K562 (cell line): Measurements from ENCODE around the gene LONP1. TPM values are rescaled to one million over a fixed set of nuclear protein-coding genes. Genes with fewer than 3 reads are reported as not detected.

Source experiments
- ATAC-seq: fragments of 200-7000 bp; cut with Tn5 transposase; 3 replicates; pipeline ENCODE4 v1.9.1; 2020; ENCODE audit warnings: moderate library complexity
- BruUV-seq: library from RNA; stranded (reverse); fragments of 400-500 nt; replicated peaks from 2 replicates; lab custom pipeline; 2021; lab: Mats Ljungman, UMichigan
- CTCF ChIA-PET: fragments of 300-600 bp; formaldehyde crosslinking; extraction: SDS; loops from one replicate; lab custom pipeline; 2021; ENCODE audit warnings: low intra/inter-chr PET ratio; lab: Yijun Ruan, JAX
- POLR2A ChIA-PET: fragments of 300-600, 350-650 bp; sonication (Branson Sonifier 250); formaldehyde crosslinking; extraction: SDS; loops from one replicate; lab custom pipeline; 2021; ENCODE audit warnings: antibody characterized with exemption, inconsistent platforms; lab: Yijun Ruan, JAX
- DNase-seq, 4 experiments: peaks; one replicate each; pipeline versions ENCODE4 v3.0.0 to v3.0.0-alpha.2; 2011 to 2018; ENCODE audit warnings: low spot score in 3 of 4, mixed read lengths in 3 of 4; ENCODE audit errors: extremely low read depth in 1 of 4
- FAIRE-seq: peaks from 2 replicates; lab custom pipeline; 2011; peaks lifted over from hg19 to GRCh38; lab: Jason Lieb, UNC
- H2AFZ ChIP-seq: 2 replicates; pipeline ENCODE4 v1.6.0; 2011; ENCODE audit warnings: low read depth, low read length, control low read depth, inconsistent platforms
- H3K27ac ChIP-seq: fragments of 200-600 bp; 3 replicates; pipeline ENCODE4 v1.8.0; 2011; ENCODE audit warnings: low read depth, mild to moderate bottlenecking, control low read depth, inconsistent platforms, low read length, moderate library complexity, mixed read lengths; ENCODE audit errors: extremely low read depth
- H3K27me3 ChIP-seq, 2 experiments: fragments of 300-600 bp in 1 of 2; 2 replicates in 1 of 2; 3 replicates in 1 of 2; pipeline versions ENCODE4 v1.6.0 to v1.8.0; 2011; ENCODE audit warnings: inconsistent platforms in 2 of 2, low read length in 2 of 2, mild to moderate bottlenecking in 1 of 2, mixed read lengths in 1 of 2, moderate library complexity in 1 of 2; ENCODE audit not compliant: control insufficient read depth in 2 of 2, insufficient read depth in 2 of 2
- H3K36me3 ChIP-seq: fragments of 300-600 bp; 3 replicates; pipeline ENCODE4 v1.8.0; 2011; ENCODE audit warnings: mild to moderate bottlenecking, low read length, inconsistent platforms; ENCODE audit not compliant: control insufficient read depth, insufficient read depth
- H3K4me1 ChIP-seq, 2 experiments: fragments of 200-600 bp in 1 of 2; replicated peaks in 1 of 2; 2 replicates in 1 of 2; 3 replicates in 1 of 2; pipeline versions ENCODE4 v1.5.1 to v1.8.0; 2011; ENCODE audit warnings: inconsistent platforms in 2 of 2, low read length in 2 of 2, mild to moderate bottlenecking in 1 of 2, mixed read lengths in 1 of 2, moderate library complexity in 1 of 2; ENCODE audit not compliant: control insufficient read depth in 2 of 2, insufficient read depth in 2 of 2
- H3K4me2 ChIP-seq: 2 replicates; pipeline ENCODE4 v1.6.1; 2011; ENCODE audit warnings: low read length, control low read depth, inconsistent platforms, mixed read lengths; ENCODE audit not compliant: insufficient read depth
- H3K4me3 ChIP-seq: fragments of 200-600 bp; sonication (generic), shearing (Covaris generic); 2 replicates; pipeline ENCODE4 v1.5.1; 2016; ENCODE audit warnings: control low read depth, inconsistent platforms
- H3K79me2 ChIP-seq: fragments of 200-600 bp; 3 replicates; pipeline ENCODE4 v1.8.0; 2011; ENCODE audit warnings: low read length, inconsistent platforms; ENCODE audit not compliant: control insufficient read depth, insufficient read depth
- H3K9ac ChIP-seq, 2 experiments: 2 replicates each; pipeline versions ENCODE4 v1.6.0 to v1.6.1; 2011; ENCODE audit warnings: low read depth in 2 of 2, low read length in 2 of 2, control low read depth in 1 of 2, inconsistent platforms in 1 of 2, mild to moderate bottlenecking in 1 of 2, mixed read lengths in 1 of 2; ENCODE audit not compliant: insufficient read depth in 1 of 2
- H3K9me1 ChIP-seq: one replicate; pipeline ENCODE4 v1.6.0; 2011; ENCODE audit warnings: inconsistent platforms, mild to moderate bottlenecking, low read length, moderate library complexity; ENCODE audit not compliant: control insufficient read depth, insufficient read depth
- H3K9me3 ChIP-seq: replicated peaks from 2 replicates; pipeline ENCODE4 v1.5.1; 2011; ENCODE audit warnings: low read depth, low read length, inconsistent platforms; ENCODE audit not compliant: control insufficient read depth, insufficient read depth
- H4K20me1 ChIP-seq: replicated peaks from 2 replicates; pipeline ENCODE4 v1.6.1; 2011; ENCODE audit warnings: low read length, inconsistent platforms, mixed read lengths; ENCODE audit not compliant: control insufficient read depth, insufficient read depth
- CAMTA2 ChIP-seq: fragments of 250-450 bp; sonication (Bioruptor Pico); conservative IDR thresholded peaks from 2 replicates; pipeline ENCODE4 v1.5.1; 2022
- CBX3 ChIP-seq, 2 experiments: IDR thresholded peaks; 1 replicate in 1 of 2; 2 replicates in 1 of 2; pipeline ENCODE4 v1.6.1; 2012; ENCODE audit warnings: inconsistent platforms in 2 of 2, low read length in 2 of 2, borderline replicate concordance in 1 of 2, control low read depth in 1 of 2
- HES1 ChIP-seq: fragments of 450-650 bp; IDR thresholded peaks from 2 replicates; pipeline ENCODE4 v1.6.1; 2016; ENCODE audit warnings: low read depth, mild to moderate bottlenecking, moderate library complexity
- JUNB ChIP-seq: fragments of 450-650 bp; formaldehyde crosslinking; conservative IDR thresholded peaks from 2 replicates; pipeline ENCODE4 v1.4.0; 2020; ENCODE audit warnings: mild to moderate bottlenecking
- MCM7 ChIP-seq, 2 experiments: fragments of 450-650 bp; IDR thresholded peaks; 2 replicates each; pipeline ENCODE4 v1.6.1; 2016 to 2018
- MYBL2 ChIP-seq, 2 experiments: fragments of 450-650 bp in 1 of 2; sonication (generic) in 1 of 2; formaldehyde crosslinking in 1 of 2; IDR thresholded peaks; 2 replicates each; pipeline versions ENCODE4 v1.6.1 to v1.8.1; 2017 to 2022; ENCODE audit warnings: borderline replicate concordance in 1 of 2, inconsistent platforms in 1 of 2, low read depth in 1 of 2, mild to moderate bottlenecking in 1 of 2, missing genetic modification reagents in 1 of 2, moderate library complexity in 1 of 2
- NR2F6 ChIP-seq: fragments of 450-650 bp; formaldehyde crosslinking; IDR thresholded peaks from 2 replicates; pipeline ENCODE4 v1.4.0; 2020; ENCODE audit warnings: mild to moderate bottlenecking
- SIX5 ChIP-seq, 2 experiments: IDR thresholded peaks; 2 replicates each; pipeline ENCODE4 v1.6.1; 2011; ENCODE audit warnings: low read length in 2 of 2, borderline replicate concordance in 1 of 2, low read depth in 1 of 2, mild to moderate bottlenecking in 1 of 2, moderate library complexity in 1 of 2; ENCODE audit not compliant: insufficient read depth in 1 of 2
- SRSF1 ChIP-seq: fragments of 200-400 bp; formaldehyde crosslinking; IDR thresholded peaks from 2 replicates; pipeline ENCODE4 v1.6.1; 2017; ENCODE audit warnings: mild to moderate bottlenecking, low read depth, low read length, moderate library complexity
- ZFPM2 ChIP-seq: fragments of 250-450 bp; sonication (Bioruptor Pico); IDR thresholded peaks from 2 replicates; pipeline ENCODE4 v1.5.1; 2022; ENCODE audit warnings: mild to moderate bottlenecking
- ZNF143 ChIP-seq: sonication (generic); formaldehyde crosslinking; IDR thresholded peaks from 2 replicates; pipeline ENCODE4 v1.9.0; 2022; ENCODE audit warnings: mild to moderate bottlenecking, missing genetic modification reagents
- ZNF263 ChIP-seq: sonication (generic); formaldehyde crosslinking; IDR thresholded peaks from 2 replicates; pipeline ENCODE4 v1.8.0; 2022; ENCODE audit warnings: mild to moderate bottlenecking, missing genetic modification reagents, borderline replicate concordance
- ZNF280A ChIP-seq: fragments of 450-650 bp; IDR thresholded peaks from 2 replicates; pipeline ENCODE4 v1.6.1; 2018; ENCODE audit warnings: mild to moderate bottlenecking, low read depth; ENCODE audit not compliant: partially characterized antibody
- ZNF780A ChIP-seq: fragments of 250-450 bp; sonication (Bioruptor Pico); IDR thresholded peaks from 2 replicates; pipeline ENCODE4 v1.5.0; 2021; ENCODE audit warnings: mild to moderate bottlenecking
- WGBS: fragments of 100-300 bp; shearing (Covaris generic); methylation state at CpG from one replicate; pipeline ENCODE4 v1.1.6; 2016; ENCODE audit warnings: low coverage, mixed read lengths; ENCODE audit not compliant: insufficient coverage; ENCODE audit errors: missing lambda C conversion rate; 5-methylcytosine and 5-hydroxymethylcytosine counted together
- in situ Hi-C: fragments of 300-500 bp; cut with MboI; formaldehyde crosslinking; loops from 4 replicates; pipeline ENCODE4 v1.15.0; 2018; ENCODE audit warnings: inconsistent platforms, mixed read lengths
- intact Hi-C: fragments of 100-400 bp; cut with micrococcal nuclease; formaldehyde crosslinking; loops from 2 replicates; pipeline ENCODE4 v1.14.2; 2022
- polyA plus RNA-seq, 8 experiments: library from polyadenylated mRNA; depleted of rRNA in 4 of 8; stranded (reverse) in 5 of 8; unstranded in 3 of 8; fragments of >200 nt; fragmentation: Nextera tagmentation in 2 of 8; fragmentation: Illumina TruSeq in 1 of 8; extraction: Ambion mirVana in 2 of 8; extraction: Trizol in 1 of 8; gene quantifications; 2 replicates each; pipeline versions ENCODE4 v1.2.1 to v1.2.3, GENCODE V29; 2011 to 2014; ENCODE audit warnings: inconsistent platforms in 1 of 8, missing spikeins in 1 of 8
- total RNA-seq, 7 experiments: library from RNA; depleted of rRNA in 6 of 7; stranded (reverse); fragments of >200 nt in 6 of 7; fragmentation: Illumina TruSeq in 2 of 7; extraction: Trizol in 2 of 7; gene quantifications; 2 replicates each; pipeline versions ENCODE4 v1.2.1 to v1.2.3, GENCODE V29; 2011 to 2021; ENCODE audit warnings: low replicate concordance in 1 of 7

Gene LONP1
- total and polyA plus RNA-seq, 9 of the 15 experiments (the other 6 are each of a cell fraction or from before 2014, with no cell fraction given), result 1.1 to 238 (median 84.5) TPM

GRCh38 chr19:5727453-5728050 is 7.6 kb upstream of the LONP1 start:
- no peak for TF ChIP-seq ZNF143 (CRISPR knock-in tag)
- no peak for TF ChIP-seq MCM7 (IDR thresholded peaks at IDR 0.05)
- no peak for TF ChIP-seq ZNF280A
- TF ChIP-seq MYBL2 (IDR thresholded peaks at IDR 0.05; ENCODE audit: low read depth), result no peak
- TF ChIP-seq MYBL2 (CRISPR knock-in tag; IDR thresholded peaks at IDR 0.05; ENCODE audit: borderline replicate concordance), result no peak
- TF ChIP-seq ZFPM2 (CRISPR knock-in tag), result no peak
- TF ChIP-seq SRSF1, result no peak
- TF ChIP-seq JUNB (CRISPR knock-in tag), result no peak
- TF ChIP-seq ZNF780A, result no peak
- TF ChIP-seq ZNF263, result no peak
- TF ChIP-seq NR2F6 (CRISPR knock-in tag), result no peak
- TF ChIP-seq CAMTA2 (CRISPR knock-in tag), result no peak
- no peak for TF ChIP-seq SIX5 (IDR thresholded peaks at IDR 0.05; ENCODE audit: borderline replicate concordance in 1 of 2, insufficient read depth in 1 of 2, low read depth in 1 of 2, low read length in 2 of 2)
- TF ChIP-seq HES1, result no peak
- TF ChIP-seq CBX3 (IDR thresholded peaks at IDR 0.05; ENCODE audit: borderline replicate concordance in 1 of 2, low read length in 2 of 2), result no peak
- intact Hi-C loops (no loop called here), in situ Hi-C loops (no loop called here)
- Histone ChIP-seq H4K20me1 (no peaks in the 10 kb centered on the region), H2AFZ (no peak overlapping the region), H3K9me3 (no peaks in the 10 kb centered on the region; the same call in 1 of the 2 replicates), H3K9ac (no peak overlapping the region), H3K27me3 (peaks cover 0 to 5% of the 10 kb centered on the region in 2 experiments; a peak in 1 of 5 replicates), H3K9me1 (no peaks in the 10 kb centered on the region), H3K79me2 (no peaks in the 10 kb centered on the region), H3K4me1 (no peaks in the 10 kb centered on the region), H3K27ac (no peak overlapping the region), H3K36me3 (no peaks in the 10 kb centered on the region), H3K4me2 (no peak overlapping the region), H3K4me3 (no peak overlapping the region)
- FAIRE-seq, result no peak
- ATAC-seq, result no peak
- WGBS, result 6% methylated on average over 4 of the region's 4 CpGs
- DNase-seq, result no peak
- BruUV-seq, result no TSS peak
- POLR2A ChIA-PET, result interaction anchor here (0.6 to 0.8 kb wide), 2 partner anchors 9 to 46 kb away, joined by 3 read pairs; no protein-coding TSS in a partner anchor
- CTCF ChIA-PET, result no interaction called here
